GM19463 (cell line): ENCODE data around the gene CRY2.

Experiments used
- ATAC-seq: cut with Tn5 transposase; IDR thresholded peaks from one replicate; pipeline ENCODE4 v1.9.1; 2021; ENCODE audit warnings: mild to moderate bottlenecking, moderate library complexity; ENCODE audit not compliant: unreplicated experiment

The CRY2 gene

DNA sequence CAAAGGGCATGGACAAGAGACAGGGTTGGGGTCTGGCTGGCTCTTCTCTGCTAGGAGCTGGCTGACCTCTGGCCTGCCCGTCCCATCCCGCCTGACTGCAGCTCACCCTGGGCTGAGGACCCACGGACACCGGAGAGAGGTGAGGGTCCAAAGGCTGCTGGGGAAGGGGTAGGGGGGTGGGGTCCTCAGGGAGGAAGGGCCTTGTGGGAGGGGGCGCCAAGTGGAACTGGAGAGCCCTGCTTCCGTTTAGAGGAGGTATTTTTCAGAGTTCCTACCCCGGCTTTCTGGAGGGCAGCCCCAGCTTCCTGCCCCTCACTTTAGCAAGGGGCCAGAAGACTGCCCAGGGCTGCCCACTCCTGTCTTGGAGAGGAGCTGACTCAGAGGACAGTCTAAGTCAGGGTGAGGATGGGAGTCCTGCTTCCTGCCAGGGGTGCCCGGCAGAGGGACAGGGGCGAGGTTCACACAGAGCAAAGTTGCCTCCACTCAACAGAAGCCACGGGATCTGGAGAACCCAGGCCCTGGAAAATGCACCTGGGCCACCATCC, 82.3 kb downstream of the CRY2 start:
- ATAC-seq = peak; percentile 6

DNA sequence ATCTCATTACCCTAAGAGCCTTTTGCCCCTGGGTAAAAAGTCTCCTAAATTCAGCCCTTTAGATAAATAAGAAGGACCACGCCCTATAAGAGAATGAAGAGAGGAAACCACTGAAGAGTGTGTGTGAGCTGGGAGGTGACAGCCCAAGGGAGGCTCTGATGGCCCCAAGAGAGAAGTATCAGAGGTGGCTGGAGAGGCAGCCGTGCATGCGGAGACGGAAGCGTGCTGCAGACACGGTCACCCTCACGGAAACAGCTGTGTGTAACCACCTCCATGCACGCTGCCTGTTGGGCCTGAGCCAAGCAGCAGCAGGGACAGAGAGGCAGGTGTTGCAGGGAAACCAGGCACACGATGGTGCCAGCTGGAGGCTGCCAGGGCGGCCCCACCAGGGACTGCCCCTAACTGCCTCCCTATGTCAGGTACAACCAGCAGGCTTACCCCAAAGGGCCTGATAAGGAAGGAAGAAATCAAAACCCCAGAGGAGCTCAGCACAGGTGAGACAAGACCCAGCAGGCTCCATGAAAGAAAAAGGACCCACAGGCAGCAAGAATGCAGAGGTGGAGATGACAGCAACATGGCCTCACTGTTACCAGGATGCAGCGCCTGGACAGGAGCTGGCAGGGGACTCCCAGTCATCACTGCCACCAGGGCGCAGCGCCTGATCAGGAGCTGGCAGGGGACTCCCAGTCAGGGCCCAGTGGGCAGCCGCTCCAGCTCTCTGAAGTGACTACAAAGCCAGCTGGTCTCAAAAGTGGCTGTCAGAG, 82.9 kb downstream of the CRY2 start:
- ATAC-seq = peak; percentile 87

DNA sequence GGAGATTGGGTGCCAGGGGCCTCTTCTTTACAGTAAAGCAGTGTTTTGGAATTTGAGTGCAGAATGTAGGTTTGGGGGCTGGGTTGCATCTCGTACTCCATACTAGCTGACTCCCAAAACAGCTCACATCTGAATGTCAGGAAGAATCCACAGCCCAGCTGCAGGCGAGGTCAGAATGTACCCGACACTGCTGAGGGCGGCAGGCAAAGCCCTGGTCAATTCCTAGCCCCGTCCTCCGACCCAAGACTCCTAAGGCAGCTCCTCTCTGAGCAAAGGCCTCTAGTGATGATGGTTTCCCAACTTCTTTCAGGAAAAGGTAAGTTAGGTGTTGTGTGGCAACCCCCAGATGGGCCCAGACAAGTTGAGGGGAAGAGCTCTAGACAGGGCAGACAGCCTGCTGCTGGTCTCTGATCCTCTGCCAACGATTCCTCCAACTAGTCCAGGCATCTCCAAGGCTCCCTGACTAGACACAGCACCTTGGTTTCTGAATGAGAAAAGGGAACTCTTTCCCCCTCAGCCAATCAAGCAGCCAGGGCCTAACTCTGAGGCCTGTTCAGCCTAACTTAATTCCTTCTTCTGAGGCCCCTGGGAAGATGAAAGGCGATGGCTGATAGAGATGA, 83.8 kb downstream of the CRY2 start:
- ATAC-seq = no peak

DNA sequence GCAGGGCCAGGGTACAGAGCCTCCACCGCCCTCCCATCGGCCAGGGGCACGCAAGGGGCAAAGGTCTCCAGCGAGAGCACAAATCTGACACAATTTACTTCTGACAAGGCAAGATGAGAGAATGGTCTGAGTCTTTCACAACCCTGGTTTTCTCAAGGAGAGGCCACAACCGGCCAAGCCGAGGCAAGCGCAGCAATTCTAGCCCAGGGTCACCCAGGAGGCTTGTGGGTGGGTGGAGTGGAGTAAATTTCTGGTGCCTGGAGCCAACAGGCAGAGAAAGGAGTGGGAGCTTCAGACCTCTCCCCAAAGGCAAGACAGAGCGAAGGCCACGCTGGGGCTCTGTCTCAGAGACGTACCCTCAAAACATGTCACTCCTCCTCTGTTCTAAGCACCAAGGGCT, 84.5 kb downstream of the CRY2 start:
- ATAC-seq = no peak

DNA sequence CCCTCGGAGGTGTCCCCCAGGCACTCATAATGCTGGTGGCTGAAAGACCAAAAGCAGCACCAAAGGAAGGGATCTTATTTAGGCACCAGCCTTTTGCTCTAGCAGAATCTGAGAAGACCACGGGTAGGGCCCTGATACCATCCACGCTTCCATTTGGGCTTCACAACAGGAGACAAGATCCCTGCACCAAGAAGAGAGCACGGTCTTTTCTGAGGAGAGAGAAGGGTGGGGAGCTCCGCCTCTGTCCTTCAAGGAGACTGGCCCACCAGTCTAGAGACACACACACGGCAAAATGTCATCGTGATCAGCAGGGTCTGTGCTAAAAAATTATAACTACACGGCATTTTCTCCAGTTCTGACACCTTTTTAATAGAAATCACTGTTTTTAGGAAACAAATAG, 84.9 kb downstream of the CRY2 start:
- ATAC-seq = no peak
